ENCODE measurements around the gene TMEM54. TPM values are rescaled to one million over a fixed set of nuclear protein-coding genes. Genes with fewer than 3 reads are reported as not detected.

TMEM54 gene
- 12.3 TPM for total RNA-seq

GRCh38 chr1:32900956-32901822 lies at the start of gene TMEM54:
Gene TMEM54 (minus strand): TSS chr1:32901389. CDS start chr1:32901238, 151 bp downstream.
- DNase-seq (ENCODE audit: low spot score) (peak; percentile 80), ATAC-seq (peak; percentile 74)
- intact Hi-C loops (cut with DNase I), result no loop called here

GRCh38 chr1:32949519-32949918 lies 48.3 kb upstream of the TMEM54 start:
- no peak for ATAC-seq
- intact Hi-C loops (cut with DNase I), result no loop called here
- no peak for DNase-seq (ENCODE audit: low spot score)

- intact Hi-C loops (cut with DNase I), result no loop called here
- DNase-seq (ENCODE audit: low spot score) (no peak), ATAC-seq (peak; percentile 75)
Measured at GRCh38 chr1:32948905-32949304, 47.7 kb upstream of the TMEM54 start.

GRCh38 chr1:32948390-32948722 lies 47.2 kb upstream of the TMEM54 start:
- DNase-seq (ENCODE audit: low spot score), result no peak
- intact Hi-C loops (cut with DNase I), result no loop called here
- ATAC-seq, result no peak

GRCh38 chr1:32947669-32948389 lies 46.6 kb upstream of the TMEM54 start:
- intact Hi-C loops (cut with DNase I), result no loop called here
- DNase-seq (ENCODE audit: low spot score) (no peak), ATAC-seq (no peak)

GRCh38 chr1:32946413-32946812 lies 45.2 kb upstream of the TMEM54 start:
- intact Hi-C loops (cut with DNase I), result no loop called here
- no peak for ATAC-seq
- no peak for DNase-seq (ENCODE audit: low spot score)

- intact Hi-C loops (cut with DNase I), result no loop called here
- ATAC-seq (no peak), DNase-seq (ENCODE audit: low spot score) (no peak)
Measured at GRCh38 chr1:32944180-32944579, 43.0 kb upstream of the TMEM54 start.

GRCh38 chr1:32939655-32940371 lies 38.6 kb upstream of the TMEM54 start:
- intact Hi-C loops (cut with DNase I), result no loop called here
- ATAC-seq (peak; percentile 76), DNase-seq (ENCODE audit: low spot score) (no peak)

- intact Hi-C loops (cut with DNase I), result no loop called here
- DNase-seq (ENCODE audit: low spot score) (no peak), ATAC-seq (no peak)
Measured at GRCh38 chr1:32937061-32937460, 35.9 kb upstream of the TMEM54 start.

GRCh38 chr1:32934535-32934934 lies 33.3 kb upstream of the TMEM54 start:
- DNase-seq (ENCODE audit: low spot score) (no peak), ATAC-seq (no peak)
- intact Hi-C loops (cut with DNase I), result loop anchor here (5.0 kb wide), 1 partner anchor 158 kb away; no protein-coding TSS in a partner anchor

GRCh38 chr1:32933742-32934322 lies 32.6 kb upstream of the TMEM54 start:
- ATAC-seq (peak; percentile 53), DNase-seq (ENCODE audit: low spot score) (no peak)
- intact Hi-C loops (cut with DNase I), result loop anchor here (5.0 kb wide), 1 partner anchor 158 kb away; no protein-coding TSS in a partner anchor

GRCh38 chr1:32931760-32932159 lies 30.6 kb upstream of the TMEM54 start:
- intact Hi-C loops (cut with DNase I), result loop anchor here (5.0 kb wide), 1 partner anchor 161 kb away; no protein-coding TSS in a partner anchor
- ATAC-seq, result no peak
- no peak for DNase-seq (ENCODE audit: low spot score)

- ATAC-seq (no peak), DNase-seq (ENCODE audit: low spot score) (no peak)
- intact Hi-C loops (cut with DNase I), result no loop called here
Measured at GRCh38 chr1:32929366-32929765, 28.2 kb upstream of the TMEM54 start.

GRCh38 chr1:32928715-32929114 lies 27.5 kb upstream of the TMEM54 start:
- no peak for ATAC-seq
- intact Hi-C loops (cut with DNase I), result no loop called here
- DNase-seq (ENCODE audit: low spot score), result no peak

GRCh38 chr1:32928285-32928684 lies 27.1 kb upstream of the TMEM54 start:
- no peak for DNase-seq (ENCODE audit: low spot score)
- intact Hi-C loops (cut with DNase I), result no loop called here
- ATAC-seq, result no peak

- ATAC-seq (no peak), DNase-seq (ENCODE audit: low spot score) (no peak)
- intact Hi-C loops (cut with DNase I), result no loop called here
Measured at GRCh38 chr1:32927441-32927840, 26.3 kb upstream of the TMEM54 start.

GRCh38 chr1:32926562-32926961 lies 25.4 kb upstream of the TMEM54 start:
- no peak for ATAC-seq
- intact Hi-C loops (cut with DNase I), result no loop called here
- DNase-seq (ENCODE audit: low spot score), result no peak

- intact Hi-C loops (cut with DNase I), result no loop called here
- DNase-seq (ENCODE audit: low spot score) (no peak), ATAC-seq (peak; percentile 46)
Measured at GRCh38 chr1:32925403-32926162, 24.4 kb upstream of the TMEM54 start.

Measured in sciatic nerve (tissue), 2 donors.